Stimulated activated naive CD4-positive, alpha-beta T cell (primary cell): Measurements from ENCODE around the gene TXNL4B.

Experiments
- DNase-seq, 6 experiments: peaks; one replicate each; lab custom pipeline; 2025; lab: John Stamatoyannopoulos, UW

Gene TXNL4B

DNA sequence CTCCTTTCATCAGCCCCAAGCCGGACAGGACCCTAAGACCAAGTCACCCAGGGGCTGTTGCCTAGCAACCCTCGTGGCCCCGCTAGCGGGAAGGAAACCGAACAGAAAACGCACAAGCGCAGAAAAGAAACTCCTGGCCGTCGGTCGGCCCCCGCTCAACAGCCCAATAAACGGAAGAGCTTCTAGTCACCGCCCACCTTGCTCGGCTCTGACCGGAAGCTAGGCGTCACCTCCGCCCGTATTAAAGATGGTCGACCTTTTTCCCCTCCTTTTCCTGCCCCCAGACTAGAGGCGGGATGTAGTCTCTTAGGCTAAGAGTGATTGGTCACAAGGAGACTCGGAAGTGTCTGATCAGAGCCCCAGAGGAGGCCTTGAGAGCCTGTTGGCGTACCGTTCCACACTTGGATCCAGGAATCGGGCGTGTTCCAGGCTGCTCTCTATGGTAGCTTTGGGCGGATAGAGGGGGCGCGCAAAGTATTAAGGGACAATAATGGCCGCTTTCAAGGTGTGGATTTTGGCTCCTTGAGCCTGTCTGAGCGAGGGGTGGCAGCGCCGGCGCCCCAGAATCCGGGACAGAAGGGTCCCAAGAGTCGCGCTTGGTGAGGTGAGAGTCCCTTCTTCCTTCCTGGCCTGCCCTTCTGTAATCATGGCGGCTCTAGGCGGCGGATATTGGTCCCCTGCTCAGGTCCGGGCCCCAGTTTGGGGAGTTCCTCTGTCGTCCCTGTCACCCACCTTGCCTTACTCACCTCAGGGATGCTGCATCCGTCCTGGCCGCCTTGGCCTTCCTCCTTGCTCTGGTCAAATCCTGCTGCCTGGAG is at the start of gene TXNL4B, which contains the start of gene DHX38:
Gene TXNL4B (minus strand): TSS at position 173 of the 818 bp plus-strand sequence. CDS start 2,871 bp downstream, outside the sequence.
Gene DHX38 (plus strand): TSS at position 400 of the 818 bp plus-strand sequence. CDS start 2,311 bp downstream, outside the sequence.
- peak; percentile 76 to 93 (median 90) for DNase-seq

DNA sequence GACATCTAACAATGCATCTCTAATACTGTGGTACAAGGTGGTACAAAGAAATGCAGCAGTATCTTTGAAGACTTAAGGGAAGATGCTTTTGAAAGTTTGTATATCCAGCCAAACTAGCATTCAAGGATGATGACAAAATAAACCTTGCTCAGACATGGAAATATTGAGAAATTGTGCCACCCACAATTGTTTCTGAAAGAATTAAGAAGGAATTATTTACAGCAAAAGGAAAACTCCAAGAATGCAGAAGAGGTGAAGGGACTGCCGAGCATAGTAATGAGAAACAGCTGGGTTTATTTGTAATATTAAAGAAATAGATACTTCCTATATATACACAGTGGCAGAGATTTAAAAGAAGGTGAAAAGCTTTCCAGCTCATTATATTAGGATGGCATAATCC is 49.1 kb upstream of the TXNL4B start:
- no peak for DNase-seq

DNA sequence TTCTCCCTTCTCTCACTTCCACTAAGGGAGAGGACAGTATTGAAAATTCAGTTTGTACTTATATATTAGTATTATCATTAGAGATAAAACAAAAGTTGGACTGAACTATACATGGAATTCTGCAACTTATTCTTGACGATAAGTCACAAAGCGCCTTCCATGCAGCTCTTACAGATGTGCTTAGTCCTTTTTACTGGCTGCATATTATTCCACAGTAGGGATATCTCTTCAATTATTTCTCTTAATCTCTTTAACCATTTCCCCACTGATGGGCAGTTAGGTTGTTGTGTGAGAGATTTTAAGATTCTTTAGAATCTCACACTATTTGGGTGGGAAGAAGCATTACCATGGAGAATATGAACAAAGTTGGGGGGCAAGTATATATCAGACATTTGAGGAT is 46.5 kb upstream of the TXNL4B start:
- no peak for DNase-seq

DNA sequence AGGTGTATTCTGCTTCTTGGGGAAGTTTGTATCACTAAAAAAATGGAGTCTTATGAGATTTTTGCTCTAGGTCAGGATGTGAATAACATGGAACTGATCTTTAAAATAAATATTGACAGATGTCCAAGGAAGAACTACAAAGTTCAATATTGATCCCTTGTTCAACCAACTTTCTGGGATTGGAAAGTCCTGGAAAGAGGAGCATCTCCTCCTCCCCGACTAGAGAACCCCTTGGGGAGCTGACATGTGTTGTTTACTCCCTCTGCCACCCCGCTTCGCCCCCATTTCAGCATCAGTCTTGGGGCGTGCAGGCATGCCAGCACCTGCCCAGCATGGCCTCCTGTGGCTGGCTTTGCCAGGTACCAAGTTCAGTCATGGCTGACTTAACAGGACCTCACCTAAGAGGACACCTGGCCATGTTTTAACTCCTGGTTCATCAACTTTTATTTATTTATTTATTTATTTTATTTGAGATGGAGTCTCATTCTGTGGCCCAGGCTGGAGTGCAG is 44.7 kb upstream of the TXNL4B start:
- no peak for DNase-seq

DNA sequence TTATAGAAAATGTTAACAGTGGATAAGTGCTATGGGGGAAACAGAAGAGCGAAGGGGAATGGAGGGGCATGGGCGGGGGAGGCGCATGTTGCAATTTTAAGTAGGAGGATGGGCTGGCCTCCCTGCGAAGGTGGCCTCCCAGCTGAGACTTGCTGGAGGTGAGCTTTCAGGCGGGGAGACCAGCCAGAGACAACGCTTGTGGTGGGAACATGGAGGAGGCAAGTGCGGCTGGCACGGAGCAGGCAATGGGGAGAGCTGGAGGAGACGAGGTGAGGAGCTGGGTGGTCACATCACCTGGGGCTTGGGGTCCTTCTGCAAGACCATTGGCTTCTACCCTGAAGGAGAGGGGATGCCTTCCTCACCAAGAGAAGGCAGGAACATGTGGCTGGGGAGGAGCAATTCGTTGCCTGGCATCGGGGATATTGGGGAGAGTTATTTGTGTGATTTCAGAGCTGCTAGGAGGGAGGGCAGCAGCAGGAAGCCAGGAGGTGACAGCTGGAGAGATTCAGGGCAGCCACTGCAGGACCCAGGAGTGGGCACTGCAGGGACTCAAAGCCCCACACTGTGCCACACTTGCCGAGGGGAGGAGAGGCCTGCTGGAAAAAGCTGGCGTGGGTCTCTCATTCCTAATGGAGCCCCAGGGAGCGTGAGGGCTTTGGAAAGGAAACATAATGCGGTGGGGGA is 44.1 kb upstream of the TXNL4B start:
- DNase-seq: no peak

DNA sequence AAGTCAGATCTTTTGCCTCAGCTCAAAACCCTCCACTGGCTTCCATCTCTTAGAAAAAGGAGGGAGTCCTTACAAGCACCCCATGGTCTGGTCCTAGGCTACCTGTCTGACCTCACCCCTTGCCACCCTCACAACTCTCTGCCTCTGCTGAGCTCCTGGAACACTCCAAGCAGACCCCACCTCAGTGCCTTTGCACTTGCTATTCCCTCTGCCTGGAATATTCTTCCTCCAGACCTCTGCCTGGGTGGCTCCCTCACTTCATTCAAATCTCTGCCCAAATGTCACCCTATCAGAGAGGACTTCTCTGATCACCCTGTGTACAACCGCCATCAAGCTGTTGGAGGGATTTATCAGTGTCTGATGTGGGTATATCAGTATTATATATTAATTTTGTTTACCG is 41.1 kb upstream of the TXNL4B start:
- DNase-seq: no peak

DNA sequence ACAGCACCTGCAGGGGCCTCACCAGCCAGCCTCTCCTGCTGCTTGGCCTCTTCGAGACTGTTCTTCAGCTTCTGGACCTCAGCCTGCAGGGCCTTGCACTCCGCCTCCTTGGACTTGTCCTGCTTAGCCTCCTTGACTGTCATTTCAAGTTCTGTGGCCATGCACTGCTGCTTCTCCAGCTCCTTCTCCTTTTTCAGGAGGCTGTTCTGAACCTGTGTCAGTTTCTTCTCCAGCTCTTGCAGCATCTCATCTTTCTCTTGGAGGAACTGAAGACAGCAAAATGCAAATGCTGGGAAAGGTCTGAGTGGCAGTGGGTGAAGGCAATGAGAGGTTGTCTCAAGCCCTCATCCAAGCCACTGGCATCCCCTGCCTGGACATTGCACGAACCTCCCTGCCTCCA is 39.3 kb upstream of the TXNL4B start:
- no peak for DNase-seq

DNA sequence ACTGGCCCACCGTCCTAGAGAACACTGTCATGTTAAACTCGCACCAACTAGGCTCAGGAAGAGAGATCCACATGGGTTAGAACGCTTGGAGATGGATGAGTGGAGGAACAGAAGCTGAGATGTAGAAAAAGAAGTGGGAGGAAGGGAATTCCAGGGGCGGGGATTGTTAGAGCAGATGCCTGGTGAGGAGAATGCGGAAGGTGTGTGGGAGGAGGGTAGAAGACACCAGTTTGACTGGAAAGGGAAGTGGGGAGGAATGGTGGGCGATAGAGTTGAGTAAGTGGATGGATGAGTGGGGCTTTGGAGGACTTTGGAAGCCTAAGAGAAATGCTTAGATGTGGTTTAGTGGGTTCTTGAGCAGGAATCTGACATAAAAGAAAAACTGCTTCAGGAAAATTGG is 37.6 kb upstream of the TXNL4B start:
- DNase-seq: no peak

DNA sequence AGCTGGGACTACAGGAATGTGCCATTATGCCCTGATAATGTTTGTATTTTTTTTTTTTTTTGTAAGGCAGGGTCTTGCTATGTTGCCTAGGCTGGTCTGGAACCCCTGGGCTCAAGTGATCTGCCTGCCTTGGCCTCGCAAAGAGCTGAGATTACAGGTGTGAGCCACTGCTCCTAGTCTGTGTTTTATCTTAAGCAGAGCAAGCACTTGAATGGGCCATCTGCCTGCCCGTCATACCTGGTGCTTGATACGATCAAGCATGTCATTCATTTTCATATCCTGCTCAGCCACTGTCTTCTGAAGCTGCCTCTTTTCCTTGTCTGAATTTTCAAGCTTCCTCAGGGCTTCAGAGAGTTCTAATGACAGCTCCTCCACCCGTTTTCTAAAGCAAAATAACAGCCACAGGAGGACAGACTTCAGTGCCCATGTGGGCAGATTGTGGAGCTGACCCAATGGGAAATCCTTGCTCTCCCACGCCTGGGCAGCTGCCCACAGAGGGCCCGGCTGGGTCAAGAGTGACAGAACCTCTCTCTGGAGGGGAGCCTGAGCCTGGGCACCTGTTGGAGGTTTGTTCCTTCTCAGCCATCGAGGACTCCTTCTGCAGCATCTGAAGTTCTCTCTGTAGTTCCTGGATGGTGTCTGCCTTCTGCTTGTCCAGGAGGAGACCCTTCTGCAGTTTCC is 36.7 kb upstream of the TXNL4B start:
- DNase-seq: no peak

DNA sequence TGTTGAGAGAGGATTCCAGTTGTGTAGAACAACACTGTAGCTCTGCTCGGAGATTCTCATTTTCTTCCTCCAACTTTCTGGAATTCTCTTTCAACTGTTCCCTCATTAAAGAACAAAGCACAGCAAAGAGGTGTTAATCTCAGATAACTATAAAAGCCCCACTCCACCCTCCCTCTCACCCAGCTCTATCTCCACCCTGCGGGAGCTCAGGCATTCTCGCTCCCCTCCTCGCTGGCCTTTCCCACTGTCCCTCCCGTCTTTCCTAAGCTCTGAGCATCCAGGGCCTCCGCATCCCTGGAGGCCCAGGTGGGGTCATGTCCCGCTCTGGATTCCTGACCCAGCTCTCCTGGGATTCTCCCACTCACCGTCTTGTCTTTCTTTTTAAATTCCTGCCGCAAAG is 35.3 kb upstream of the TXNL4B start:
- no peak for DNase-seq

DNA sequence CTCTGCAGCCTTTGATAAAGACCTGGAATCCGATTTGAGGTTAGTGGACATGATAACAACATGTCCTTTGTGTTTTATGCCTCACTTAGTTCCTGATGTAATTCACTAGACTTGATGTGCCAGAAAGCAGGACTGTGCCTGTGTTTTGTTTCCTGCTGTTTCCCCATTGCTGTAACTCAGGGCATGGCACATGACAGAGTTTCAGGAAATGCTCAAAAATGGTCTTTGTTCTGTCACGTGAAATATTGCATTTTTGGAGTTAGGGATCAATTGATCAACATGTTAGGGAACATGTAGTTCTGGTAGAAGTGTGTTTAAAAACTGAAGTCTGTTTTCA is 33.0 kb upstream of the TXNL4B start:
- DNase-seq: no peak

DNA sequence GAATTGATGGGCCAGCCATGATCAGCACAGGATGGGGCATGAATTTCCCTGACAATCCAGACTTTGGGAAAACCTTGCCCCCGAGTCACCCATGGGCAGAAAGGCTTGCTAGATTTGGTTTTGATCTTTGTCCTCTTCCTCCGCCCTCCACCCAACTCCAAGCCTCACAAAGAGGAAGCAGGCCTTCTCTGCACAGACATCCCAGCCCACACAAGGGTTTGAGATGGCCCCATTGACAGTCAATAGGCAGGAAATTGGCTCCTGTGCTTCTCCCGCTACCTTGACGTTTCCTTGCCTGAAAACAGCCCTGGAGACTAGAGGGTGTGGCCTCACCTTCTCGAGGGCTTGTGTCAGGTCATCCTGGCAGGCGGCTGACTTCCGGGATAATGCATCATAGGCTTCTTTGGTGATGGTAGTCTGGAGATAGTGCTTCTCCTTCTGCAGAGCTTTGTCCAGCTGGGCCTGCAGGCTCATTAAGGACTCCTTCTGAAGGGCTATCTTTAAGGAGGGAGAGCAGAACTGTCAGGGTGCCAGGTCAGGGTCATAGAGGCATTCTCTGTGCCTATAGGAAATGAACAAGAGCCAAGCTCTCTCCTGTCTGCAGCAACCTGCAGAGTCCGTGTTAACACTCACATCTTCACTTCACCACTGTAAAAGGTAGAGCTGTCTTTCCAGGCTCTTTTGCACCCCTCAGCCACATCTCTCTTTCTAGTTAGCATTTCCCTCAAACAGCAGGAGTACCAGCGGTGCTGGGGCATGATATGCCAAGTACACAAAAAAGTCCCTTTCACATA is 32.4 kb upstream of the TXNL4B start:
- no peak for DNase-seq

DNA sequence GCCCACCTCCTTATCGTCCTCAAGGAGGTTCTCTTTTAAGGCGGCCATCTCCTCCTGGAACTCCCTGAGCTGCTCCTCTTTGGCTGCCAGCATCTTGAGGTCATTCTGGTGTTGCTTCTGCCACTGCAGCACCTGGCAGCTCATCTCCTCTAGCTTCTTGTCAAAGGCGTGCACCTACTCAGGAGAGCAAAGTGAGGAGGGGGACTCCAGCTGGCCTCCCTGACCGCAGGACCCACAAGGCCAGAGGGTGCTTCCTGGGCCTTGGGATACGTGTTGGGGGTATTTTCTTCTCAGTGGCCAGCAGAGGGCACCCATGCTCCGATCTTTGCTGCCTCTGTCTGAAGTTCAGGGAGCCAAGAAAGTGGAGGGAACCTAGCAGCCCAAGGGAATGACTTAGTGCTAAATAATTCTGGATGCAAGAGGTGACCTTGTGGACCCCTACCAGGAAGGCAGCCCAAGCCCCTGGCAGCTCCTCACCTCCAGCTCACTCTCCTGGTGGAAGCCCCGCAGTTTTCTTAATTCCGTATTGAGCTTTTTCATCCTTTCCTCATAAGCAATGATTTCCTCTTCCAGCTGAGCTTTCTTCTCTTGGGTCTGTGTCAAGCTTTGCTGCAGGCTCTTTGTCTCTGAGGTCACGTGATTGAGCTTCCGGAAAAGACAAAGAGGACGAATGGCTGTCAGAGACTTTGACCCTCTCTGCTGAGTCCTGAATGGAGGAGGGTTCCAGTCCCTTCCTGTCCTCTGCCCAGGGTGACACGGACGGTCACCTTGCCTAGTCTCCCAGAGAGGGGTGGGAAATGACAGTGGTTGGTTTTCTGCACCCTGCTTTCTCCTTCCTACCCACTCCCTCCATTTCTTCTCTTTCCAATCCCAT is 31.6 kb upstream of the TXNL4B start:
- DNase-seq: peak in 5 of 6 experiments; percentile 29 to 50 (median 36)

DNA sequence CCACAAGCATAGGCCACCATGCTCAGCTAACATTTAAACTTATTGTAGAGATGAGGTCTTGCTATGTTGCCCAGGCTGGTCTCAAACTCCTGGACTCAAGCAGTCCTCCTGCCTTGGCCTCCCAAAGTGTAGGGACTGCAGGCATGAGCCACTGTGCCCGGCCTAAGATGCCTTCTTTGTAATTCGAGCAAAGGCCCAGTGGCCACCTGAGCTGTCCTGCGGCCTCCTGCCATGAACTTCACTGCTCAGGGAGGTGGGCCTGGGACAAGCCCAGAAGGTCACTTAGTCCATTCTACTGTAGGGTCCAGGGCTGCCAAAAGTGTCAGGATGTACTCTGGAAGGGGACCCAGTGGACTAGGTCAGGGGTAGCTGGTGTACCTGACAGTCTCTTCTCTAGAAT is 30.7 kb upstream of the TXNL4B start:
- no peak for DNase-seq

DNA sequence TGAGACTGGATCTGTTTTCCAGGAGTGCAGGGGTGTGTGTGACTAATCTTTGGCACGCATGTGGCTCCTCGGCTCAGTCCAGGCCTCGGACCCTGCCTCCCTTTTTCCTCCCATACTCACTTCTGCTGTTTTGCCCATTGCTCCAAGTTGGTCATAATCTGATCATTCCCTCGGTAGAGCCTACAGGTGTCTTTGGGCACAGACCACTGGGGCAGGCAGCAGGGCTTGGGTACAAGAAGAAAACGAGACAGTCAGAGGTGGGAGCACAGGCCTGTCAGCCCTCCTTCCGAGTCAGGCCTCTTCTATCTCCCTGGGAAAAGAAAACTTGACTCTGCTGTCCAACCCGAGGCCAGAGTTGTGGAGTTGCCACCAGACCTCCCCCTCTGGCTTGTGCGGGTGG is 30.0 kb upstream of the TXNL4B start:
- no peak for DNase-seq

DNA sequence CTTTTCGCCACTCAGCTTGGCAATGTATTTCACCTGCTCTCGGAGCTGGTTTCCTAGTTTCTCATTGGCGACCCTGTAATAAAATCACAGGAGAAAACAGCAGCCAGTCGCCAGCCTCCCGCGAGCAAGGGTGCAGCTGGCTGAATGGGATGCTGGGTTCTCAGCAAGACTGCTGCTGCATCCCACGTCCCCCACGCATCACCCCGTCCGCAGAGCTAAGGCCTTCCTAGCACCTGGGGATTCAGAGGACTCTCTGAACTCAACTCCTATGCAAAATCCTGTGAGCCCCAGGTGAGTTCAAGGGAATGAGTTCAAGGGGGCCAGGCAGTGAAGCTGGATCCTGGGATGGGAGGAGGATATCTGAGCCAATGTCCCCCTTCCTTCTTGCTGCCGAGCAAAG is 29.5 kb upstream of the TXNL4B start:
- DNase-seq: no peak

DNA sequence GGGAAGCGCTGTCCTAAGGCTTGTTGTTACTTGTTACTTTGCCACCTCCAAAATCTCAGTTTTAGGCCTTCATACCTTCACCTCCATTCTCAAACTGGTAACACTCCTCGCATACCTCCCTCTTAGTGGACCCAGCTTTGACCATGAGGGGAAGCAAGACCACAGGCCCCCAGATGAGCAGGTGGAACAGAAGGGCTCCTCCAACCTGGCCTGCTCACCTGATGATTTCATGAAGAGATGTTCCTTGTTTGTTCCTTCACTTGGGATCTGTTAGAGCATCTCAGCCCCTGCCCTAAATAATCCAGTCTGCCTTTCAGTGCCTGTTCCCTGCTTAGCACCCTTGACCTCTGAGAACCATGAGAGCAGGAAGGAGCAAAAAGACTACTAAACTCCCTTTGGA is 28.9 kb upstream of the TXNL4B start:
- no peak for DNase-seq

DNA sequence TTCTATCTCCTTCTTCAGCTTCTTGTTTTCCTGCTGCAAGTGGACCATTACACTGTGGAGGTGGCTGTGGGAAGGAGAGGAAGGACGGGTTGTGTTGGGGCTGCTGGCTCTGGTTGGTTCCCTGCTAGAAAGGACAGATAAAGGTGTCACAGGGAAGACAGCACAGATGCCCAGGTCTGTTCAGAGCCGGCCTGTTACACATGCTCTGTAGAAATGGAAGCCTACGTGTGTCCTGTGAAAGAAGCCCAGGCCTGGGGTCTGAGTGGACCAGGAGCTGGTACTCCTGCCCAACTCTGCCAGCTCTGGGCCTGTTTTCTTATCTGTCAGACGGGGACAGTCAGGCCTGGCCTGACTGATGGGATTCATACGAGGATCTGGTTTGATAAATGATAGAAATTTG is 26.6 kb upstream of the TXNL4B start:
- no peak for DNase-seq

DNA sequence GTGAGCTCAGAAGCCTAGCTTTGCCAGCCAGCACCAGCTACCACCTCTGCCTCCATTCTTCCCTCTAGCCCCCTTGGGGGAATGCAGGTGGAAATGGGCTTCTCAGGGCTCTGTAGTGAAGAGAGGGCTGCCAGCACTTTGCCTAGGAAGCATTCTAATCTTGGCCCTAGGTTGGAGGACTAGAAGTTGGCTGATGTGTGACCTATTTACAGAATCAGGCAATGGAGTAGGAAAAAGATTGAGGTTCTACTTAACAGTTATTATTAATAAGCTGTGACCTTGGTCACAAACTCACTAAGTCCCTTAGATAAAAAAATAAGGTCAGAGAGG is 20.2 kb upstream of the TXNL4B start:
- no peak for DNase-seq

DNA sequence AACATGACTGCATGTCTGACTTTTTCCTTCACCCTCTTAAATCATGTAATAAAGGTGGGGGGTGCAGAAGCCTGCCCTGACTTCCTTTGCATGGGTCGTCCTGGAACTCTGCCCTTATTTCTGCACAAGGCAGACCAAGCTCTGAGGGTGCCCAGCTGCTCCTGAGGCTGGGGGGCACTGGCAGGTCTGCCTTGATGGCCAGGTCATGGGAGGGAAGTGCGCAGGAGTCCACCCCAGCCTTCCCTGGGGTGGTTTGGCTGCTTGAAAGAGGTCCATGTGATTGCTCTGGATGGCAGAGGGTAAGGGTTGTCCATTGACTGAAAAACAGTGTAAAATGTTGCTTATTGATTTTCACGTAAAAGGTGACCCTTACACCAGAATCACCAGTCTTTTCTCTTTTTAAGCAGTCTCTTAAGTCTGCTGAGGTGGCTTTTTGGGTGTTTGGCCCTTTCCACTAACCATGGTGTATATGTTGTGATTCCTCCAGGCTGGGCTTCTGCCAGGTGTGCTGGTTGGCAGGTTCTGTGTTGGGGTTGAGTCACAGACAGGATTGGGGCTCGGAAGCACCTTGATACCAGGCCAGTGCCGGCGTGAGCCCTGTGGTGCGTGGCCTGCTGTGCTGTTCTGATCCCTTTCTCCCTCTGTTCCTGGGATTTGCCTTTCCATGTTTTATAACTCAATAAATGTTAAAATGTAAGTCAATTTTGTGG is 19.6 kb upstream of the TXNL4B start:
- DNase-seq: no peak

DNA sequence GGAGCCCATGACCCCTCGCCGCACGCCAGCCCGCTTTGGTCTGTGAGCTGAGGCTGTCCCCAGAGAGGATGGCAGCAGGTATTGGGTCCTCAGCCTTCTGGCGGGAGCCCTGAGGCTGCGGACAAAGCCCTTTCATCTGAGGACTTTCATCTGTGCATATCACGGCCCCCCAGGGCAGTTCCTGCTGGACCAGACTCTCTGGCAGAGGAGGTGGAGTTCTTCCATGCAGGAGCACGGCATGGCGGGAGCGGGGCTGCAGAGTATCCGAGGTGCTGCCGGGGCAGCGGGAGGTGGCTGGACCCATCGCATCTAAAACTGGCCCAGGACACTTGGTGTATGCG is 19.0 kb upstream of the TXNL4B start:
- DNase-seq: no peak
